ENCODE measurements around the gene POMC. TPM values are rescaled to one million over a fixed set of nuclear protein-coding genes. Genes with fewer than 3 reads are reported as not detected.

Gene POMC
- total and polyA plus RNA-seq, 5 donors from 2014 or later: 3.8 to 9.6 (median 4.4) TPM

Other genes starting within 250 kb of the POMC start
- gene ADCY3, start 248.3 kb downstream of the POMC start, total RNA-seq: 67.6 TPM
- gene ADCY3, start 248.3 kb downstream of the POMC start, polyA plus RNA-seq: 10 to 100 TPM in 2 of 4 donors, 1 to 10 TPM in 2; 3.8 to 12.8 (median 7.5) TPM
- 14.6 TPM for gene DNAJC27, start 196.6 kb downstream of the POMC start, total RNA-seq
- 1 to 10 TPM; 2.7 to 7.3 (median 5.4) TPM for gene DNAJC27, start 196.6 kb downstream of the POMC start, polyA plus RNA-seq
- gene EFR3B, start 126.5 kb downstream of the POMC start, total RNA-seq: 0.10 TPM
- under 1 TPM in 3 of 4 donors, not detected in 1; 0.05 to 0.15 (median 0.06) TPM for gene EFR3B, start 126.5 kb downstream of the POMC start, polyA plus RNA-seq
- gene DNMT3A, start 173.3 kb upstream of the POMC start, total RNA-seq: 81.0 TPM
- gene DNMT3A, start 173.3 kb upstream of the POMC start, polyA plus RNA-seq: 10 to 100 TPM in 3 of 4 donors, 1 to 10 TPM in 1; 8.1 to 14.4 (median 11.9) TPM

All from CD4-positive, CD25-positive, alpha-beta regulatory T cell (primary cell).